NCI-H128 (cell line): ENCODE results near the gene ELOVL2.
"Not testable (repeated sequence)": the region's sequence is repeated elsewhere in the genome, so short reads cannot be mapped to it uniquely, and the experiment has no call there.

Experiments used
- DNase-seq: peaks from one replicate; lab custom pipeline; 2025; ENCODE audit not compliant: unreplicated experiment; lab: John Stamatoyannopoulos, UW

ELOVL2 gene

DNA sequence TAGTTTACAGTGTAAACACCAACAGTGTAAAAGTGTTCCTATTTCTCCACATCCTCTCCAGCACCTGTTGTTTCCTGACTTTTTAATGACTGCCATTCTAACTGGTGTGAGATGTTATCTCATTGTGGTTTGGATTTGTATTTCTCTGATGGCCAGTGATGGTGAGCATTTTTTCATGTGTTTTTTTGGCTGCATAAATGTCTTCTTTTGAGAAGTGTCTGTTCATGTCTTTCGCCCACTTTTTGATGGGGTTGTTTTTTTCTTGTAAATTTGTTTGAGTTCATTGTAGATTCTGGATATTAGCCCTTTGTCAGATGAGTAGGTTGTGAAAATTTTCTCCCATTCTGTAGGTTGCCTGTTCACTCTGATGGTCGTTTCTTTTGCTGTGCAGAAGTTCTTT lies 59.1 kb downstream of the ELOVL2 start:
- not testable (repeated sequence) for DNase-seq

DNA sequence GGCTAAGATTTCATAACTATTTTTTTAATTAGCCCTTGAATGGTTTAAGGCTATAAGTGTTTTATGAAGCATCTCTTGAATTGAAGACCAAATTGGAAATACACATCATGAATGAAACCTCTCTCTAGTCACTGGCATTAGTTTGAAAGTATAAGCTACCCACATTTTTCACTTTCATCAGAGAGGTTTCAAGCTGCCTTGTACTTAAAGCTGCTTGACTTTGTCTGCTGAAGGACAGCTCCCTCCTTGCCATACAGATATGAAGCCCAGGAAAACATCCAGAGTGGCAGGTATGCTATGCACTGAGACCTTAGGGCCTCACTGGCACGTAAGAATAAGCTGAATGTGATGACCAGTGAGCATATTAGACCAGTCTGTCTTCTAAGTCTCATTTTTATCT lies 62.7 kb downstream of the ELOVL2 start:
- no peak for DNase-seq

DNA sequence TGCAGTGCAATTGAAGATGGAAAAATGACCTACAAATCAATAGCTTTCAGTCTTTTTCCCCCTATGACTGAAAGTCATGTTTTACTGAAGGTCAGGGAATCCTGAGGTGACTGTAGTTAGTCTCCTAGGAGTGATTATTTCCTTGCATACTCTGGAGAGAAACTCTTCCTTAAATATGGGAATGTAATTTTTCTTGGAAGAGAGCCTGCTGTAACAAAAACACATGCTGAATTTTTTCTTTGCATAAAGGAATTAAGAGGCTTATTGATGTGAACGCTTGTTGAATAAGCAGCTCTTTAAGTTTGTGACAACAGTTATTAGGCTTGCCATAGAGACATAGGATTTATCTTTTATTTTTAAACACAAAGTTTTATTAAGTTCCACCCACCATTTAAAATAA lies 64.5 kb downstream of the ELOVL2 start:
- no peak for DNase-seq

DNA sequence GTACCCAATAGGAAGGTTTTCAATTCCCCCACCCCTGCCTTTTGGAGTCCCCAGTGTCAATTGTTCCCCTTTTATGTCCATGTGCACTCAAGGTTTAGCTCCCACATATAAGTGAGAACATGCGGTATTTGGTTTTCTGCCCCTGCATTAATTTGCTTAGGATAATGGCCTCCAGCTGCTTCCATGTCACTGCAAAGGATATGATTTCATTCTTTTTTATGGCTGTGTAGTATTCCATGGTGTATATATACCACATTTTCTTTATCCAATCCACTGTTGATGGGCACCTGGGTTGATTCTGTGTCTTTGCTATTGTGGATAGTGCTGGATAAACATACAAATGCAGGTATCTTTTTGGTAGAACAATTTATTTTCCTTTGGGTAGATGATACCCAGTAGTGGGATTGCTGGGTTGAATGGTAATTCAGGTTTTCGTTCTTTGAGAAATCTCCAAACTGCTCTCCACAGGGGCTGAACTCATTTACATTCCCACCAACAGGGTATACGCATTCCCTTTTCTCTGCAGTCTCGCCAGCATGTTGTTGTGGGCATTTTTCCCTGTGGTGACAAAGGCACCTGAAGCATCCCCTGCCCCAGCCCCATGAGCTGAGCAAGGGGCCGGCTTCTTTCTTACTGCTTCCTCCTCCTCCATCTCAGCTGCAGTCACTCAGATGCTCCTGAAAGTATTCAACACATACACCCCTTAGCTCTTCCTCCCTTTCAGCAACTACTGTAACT lies 66.7 kb downstream of the ELOVL2 start:
- DNase-seq: no peak

DNA sequence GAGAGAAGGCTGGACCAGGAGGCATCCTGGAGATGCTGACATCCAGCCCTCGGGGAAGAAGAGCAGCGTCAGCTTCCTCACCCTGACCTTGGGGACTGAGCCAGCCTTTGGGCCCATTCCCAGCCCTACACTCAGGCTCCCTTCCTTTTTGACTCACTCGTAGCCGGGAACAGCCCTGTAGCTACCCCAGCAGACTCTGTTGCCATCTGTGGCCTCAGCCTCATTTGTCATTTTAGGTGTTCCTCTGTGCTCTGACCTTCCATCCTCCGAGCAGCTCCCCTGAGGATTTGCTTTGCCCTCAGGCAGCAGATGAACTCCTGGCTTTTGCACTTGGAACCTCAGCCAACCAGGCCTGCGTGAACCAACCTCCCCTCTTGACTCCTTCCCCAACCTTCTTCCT lies 67.5 kb downstream of the ELOVL2 start:
- DNase-seq: no peak

DNA sequence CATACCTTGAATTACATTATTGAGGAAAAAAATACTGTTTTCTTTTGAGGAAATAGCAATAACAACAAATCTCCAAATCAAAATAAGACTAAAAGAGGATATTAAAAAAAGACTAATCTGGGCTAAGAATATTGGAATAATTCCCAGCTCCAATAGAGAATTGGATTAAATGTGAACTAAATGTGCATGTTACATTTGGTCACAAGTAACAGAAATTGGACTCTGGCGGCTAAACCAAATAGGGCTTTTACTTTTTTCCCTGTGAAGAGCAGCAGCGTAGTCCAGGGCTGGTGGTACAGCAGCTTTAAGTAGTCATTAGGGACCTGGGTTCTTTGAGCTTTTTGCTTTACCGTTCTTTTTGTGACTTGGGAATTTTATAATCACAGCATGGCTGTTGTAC lies 71.9 kb downstream of the ELOVL2 start:
- no peak for DNase-seq

DNA sequence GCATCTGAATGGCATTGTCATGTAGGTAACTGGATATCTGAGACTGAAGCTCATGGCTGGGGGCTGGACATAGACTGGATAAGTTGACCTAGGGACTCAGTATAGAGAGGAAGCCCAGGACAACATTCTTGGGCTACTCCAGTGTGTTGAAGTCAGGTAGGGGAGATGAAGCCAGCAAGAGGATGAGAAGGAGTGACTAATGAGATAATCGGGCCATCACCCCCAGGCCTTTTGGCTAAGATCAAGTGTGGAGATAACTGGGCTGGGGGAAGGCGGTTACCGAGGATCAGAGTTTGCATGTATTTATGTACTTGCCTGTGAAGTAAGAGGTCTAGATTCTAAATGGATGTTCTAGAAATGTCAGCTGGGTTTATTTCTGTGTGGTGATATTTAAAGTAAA lies 73.4 kb downstream of the ELOVL2 start:
- DNase-seq: no peak

DNA sequence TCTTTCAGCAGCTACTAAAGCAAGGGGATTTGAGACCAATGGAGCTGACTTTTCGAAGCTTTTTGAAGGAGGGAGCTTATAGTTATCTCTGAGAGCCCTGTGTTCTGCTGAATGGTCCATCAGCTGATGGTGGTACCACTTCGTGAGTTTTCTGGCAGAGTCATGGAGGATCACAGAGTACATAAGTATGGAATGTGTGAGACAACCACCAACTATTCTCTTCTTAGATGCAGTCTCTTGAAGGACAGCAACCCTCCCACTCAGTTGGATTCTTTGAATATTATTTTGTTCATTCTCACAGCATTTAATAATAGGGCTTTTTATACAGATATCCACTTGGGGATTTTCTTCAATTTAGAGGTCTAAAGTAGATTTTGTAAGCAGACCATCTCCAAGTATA lies 75.3 kb downstream of the ELOVL2 start:
- no peak for DNase-seq

DNA sequence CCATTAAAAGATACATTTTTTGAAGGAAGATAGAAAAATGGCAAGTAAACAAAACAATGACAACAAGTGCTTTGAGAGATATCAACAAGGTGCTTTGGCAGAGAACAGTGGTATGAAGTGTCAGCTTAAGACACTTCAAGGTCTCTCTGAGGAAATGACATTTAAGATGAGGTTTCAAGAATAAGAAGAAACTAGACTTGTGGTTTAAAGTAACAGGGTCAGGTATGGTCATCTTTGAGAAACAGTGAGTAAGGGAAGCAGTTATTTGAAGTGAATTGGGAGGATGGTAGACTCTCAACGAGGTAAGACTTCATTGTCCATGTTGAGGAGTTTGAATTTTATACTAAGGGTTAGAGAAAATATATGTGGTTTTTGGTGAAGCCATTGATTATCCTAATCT lies 79.4 kb downstream of the ELOVL2 start:
- no peak for DNase-seq

DNA sequence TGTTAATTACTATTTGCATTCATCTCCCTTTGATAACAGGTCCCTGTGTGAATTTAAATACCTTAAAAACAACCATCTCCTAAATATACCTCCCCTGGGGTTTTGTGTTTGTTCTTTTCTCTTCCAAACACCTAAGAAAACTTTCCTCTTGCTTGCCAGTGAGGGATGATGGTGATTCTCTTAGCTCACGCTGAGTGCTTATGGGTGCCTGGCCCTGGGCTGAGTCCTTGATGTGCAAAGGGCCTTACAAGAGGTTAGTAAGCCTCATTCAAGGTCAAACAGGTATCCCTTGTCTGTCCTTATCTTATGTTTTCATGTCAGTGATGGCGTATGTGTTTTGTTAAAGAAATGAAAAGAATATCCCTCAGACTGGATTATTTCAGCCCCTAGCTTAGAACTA lies 81.0 kb downstream of the ELOVL2 start:
- DNase-seq: no peak

DNA sequence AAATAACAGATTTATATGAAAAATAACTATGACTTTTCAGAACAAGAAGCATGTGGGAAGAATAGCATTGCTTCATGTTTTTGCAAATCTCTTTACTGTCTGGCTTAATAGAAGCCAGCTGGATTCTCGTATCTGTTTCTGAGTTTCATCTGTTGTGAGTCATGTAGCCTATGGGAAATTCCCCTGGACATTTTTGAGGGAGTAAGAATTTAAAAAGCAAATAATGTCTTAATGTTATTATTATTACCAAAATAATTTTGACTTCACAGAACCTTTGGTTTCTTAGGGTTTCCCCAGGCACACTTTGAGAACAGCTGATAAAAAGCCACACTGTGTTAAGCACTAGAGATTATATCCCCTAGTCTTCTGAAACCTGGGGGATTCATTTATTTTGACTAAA lies 81.4 kb downstream of the ELOVL2 start:
- DNase-seq: no peak

DNA sequence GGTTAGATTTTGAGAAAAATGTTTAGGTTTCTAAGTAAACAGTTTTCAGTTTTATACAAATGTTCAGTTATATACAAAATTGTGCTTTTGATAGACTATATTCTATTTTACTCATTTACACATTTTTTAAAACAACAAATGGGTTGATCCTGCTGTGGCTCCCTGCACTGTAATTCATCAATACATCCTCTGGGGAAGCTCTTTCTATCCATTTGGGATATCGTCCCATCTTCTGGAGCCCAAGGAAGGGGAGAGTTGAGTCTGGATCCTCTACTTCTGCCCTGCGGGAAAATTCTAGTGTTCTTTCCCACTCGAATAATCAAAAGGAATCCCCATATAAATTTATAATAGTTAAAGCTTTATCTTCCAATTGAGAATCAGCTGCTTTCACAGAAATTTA lies 82.3 kb downstream of the ELOVL2 start:
- DNase-seq: no peak

DNA sequence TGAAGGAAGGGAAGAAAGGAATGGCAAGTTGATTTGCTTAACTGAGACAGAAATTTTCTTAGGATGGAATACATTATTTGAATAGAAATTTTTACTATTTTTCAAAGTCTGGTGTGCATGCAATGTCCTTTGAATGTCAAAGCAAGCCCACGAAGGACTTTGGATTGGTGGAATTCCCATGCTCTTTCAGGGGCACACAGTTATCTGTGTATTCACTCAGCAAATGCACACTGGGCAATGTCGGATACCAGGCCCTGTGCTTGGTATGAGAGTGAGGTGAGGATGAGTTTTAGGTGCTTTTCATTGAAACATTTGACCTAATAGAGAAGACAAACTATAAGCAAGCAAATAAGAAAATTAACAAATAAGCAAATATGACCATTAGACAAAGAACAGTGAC lies 83.9 kb downstream of the ELOVL2 start:
- DNase-seq: no peak

DNA sequence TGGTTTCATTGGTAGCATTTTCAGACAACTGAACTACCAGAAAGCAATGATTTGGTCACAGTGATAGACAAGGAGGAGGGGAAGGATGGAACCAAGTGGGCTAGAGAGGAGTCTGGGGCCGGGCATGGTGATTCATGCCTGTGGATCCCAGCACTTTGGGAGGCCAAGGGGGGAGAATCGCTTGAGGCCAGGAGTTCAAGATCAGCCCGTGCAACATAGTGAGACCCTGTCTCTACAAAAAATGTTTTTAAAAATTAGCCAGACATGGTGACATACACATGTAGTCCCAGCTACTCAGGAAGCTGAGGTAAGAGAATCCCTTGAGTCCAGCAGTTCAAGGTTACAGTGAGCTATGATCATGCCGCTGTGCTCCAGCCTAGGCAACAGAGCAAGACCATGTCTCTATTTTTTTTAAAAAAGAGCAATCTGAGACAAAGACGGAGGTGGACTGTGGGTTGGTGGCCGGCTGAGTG lies 86.7 kb downstream of the ELOVL2 start:
- no peak for DNase-seq

DNA sequence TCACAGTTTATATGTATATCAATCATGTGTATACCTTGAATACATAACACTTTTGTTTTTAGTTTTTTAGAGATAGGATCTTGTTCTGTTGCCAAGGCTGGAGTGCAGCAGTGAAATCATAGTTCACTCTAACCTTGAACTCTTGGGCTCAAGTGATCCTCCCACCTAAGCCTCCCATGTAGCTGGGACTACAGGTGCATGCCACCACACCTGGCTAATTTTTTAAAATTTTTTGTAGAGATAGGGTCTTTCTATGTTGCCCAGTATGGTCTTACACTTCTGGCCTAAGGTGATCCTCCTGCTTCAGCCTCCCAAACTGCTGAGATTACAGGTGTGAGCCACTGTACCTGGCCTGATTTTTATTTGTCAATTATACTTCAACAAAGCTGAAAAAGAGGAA lies 87.3 kb downstream of the ELOVL2 start:
- no peak for DNase-seq

DNA sequence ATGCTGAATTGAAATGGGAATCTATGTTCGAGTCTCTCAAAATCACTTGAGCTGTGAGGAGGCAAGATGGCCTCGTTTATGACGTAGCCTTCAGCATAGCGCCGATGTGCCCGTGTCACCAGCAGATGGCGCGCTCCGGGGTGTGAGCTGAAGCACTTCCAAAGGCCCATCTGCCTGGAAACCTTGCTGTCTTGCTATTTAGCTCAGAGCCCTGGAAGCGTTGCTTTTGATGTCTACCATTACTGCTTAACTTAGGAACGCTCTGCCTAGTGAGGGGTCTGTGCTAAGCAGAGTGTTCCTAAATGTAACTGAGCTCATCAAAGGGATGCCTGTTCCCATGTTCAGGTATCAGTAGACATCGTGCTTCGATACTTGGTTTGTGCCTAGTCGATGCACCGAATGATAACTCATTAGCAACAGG lies 89.5 kb downstream of the ELOVL2 start:
- DNase-seq: peak; percentile 44

DNA sequence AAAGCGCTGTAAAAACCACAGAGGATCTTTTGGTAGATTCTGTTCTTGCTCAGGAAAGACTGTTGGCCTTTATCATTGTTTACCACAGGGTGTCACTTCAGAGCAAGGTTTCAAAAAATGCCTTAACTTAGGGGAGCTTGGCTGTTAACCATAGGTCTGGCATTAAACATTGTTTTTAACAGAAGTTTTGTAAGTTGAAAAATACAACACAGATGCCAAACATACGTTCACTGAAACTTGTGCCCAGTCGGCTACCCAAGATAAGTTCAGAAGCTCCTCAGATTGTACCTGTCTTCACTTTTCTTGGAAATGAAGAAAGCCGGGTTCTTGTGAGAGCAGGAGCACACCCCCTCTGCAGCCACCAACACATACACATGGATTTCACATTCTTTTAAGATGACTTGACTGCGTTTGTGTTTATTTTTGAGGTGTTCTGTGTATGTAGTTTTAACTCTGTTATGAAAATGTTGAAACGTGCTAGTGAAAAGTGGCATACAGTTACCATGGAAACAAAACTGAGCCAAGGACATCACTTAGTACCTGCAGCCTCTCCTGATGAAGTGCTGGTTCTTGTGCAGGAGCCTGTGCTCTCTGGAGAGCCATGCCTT lies 92.3 kb downstream of the ELOVL2 start:
- DNase-seq: no peak

DNA sequence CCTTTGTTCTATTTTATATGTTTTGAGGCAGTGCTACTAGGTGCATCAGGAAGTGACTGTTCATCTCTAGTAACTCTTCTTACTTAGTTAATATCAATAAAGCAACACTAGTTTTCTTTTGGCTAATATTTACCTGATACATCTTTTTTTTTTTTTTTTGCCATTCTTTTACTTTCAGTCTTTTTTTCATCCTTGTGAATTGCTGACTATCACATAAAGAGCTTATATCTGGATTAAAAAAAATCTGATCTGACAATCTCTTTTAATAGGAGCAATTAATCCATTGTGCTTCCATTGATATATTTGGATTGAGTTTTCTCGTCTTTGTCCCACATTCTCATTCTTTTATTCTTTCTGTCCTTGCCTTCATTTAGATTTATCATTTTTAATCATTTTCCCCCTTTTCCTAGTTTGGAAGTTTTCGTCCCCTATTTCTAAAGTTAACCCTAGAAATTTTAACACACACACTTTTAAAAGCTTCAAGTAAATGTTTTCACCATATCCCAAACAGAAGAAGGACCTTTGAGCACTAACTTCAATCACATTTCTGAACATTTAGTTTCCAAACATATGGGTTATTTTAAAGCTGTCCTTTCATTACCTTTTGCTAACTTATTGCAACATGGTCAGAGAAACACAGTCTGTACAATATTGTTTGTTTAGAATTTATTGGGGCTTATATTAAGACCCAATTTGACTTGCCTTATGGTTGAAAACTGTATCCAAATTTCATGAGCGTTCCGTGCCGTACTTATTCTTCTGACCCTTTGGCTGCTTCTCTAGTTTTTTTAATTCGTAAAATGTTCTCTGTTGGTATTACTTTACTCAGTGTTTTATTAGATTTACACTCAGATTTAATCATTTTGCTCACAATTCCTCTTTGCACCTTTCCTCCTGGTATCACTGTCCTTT lies 94.3 kb downstream of the ELOVL2 start:
- no peak for DNase-seq

DNA sequence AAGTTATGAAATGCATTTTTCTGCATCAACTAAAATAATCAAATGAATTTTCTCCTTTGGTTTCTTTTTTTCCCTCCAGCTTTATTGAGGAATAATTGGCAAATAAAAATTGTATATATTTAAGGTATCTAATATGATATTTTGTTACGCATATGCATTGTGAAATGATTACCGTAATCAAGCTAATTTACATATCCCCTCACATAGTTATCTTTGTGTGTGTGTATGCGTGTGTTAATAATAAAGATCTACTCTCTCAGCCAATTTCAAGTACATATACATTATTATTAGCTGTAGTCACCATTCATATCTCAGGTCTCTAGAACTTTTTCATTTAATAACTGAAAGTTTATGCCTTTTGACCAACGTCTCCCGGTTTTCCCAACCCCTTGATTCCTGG lies 96.1 kb downstream of the ELOVL2 start:
- DNase-seq: no peak

DNA sequence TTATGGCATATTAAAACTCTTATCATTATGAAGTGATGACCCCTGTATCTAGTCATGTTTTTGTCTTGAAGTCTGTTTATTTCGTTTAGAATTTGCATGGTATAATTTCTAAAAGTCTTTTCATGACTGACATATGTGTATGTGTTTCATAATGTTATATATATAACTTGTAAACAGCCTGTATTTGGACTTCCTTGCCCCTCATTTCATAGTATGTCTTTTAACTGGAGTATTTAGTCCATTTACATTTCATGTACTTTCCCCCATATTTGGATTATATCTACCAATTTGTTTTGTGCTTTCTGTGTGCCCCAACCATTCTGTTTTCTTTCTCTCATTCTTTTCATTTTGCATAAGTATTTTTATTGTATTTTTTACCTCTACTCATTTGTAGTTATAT lies 98.3 kb downstream of the ELOVL2 start:
- DNase-seq: no peak

DNA sequence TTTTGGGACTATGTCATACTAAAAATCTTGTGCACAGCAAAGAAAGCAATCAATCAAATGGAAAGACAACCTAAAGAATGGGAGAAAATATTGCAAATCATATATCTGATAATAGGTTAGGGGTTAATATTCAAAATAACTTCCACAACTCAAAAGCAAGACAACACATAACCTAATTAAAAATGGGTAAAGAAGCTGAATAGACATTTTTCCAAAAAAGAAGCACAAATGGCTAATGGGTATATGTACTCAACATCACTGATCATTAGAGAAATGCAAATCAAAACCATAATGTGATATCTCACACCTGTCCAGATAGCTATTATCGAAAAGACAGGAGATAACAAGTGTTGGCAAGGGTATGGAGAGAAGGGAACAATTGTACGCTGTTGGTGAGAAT lies 104.3 kb downstream of the ELOVL2 start:
- DNase-seq: no peak

DNA sequence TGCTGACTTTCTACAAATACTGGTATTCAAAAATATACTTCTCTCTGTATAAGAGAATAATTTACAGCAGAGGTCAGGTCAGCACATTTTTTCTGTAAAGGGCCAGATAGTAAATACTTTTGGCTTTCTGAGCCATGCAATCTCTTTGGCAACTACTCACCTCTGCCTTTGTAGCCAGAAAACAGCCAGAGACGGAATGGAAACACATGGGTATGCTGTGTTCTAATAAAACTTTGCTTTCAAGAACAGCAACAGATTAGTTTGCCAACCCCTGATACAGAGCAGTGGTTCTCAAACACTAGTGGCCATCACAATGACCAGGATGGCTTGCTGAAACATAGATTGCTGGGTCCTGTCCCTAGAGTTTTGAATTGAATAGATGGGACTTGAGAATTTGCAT lies 111.0 kb downstream of the ELOVL2 start:
- no peak for DNase-seq
